D721Med (cell line): ENCODE data around the gene MYH6.
"Not testable (repeated sequence)": the region's sequence is repeated elsewhere in the genome, so short reads cannot be mapped to it uniquely, and the experiment has no call there.

Experiments used
- DNase-seq: peaks from one replicate; pipeline ENCODE4 v3.0.0; 2011; ENCODE audit warnings: low spot score; ENCODE audit not compliant: insufficient read length
- FAIRE-seq: peaks from 2 replicates; lab custom pipeline; 2011; peaks lifted over from hg19 to GRCh38; lab: Jason Lieb, UNC
- TF ChIP-seq, protein P1 (sequence below): IDR thresholded peaks from 2 replicates; pipeline ENCODE4 v1.5.1; 2012; ENCODE audit warnings: mild to moderate bottlenecking, control low read depth; ENCODE audit not compliant: insufficient read depth; ENCODE audit errors: missing control alignments

MYH6 gene

DNA sequence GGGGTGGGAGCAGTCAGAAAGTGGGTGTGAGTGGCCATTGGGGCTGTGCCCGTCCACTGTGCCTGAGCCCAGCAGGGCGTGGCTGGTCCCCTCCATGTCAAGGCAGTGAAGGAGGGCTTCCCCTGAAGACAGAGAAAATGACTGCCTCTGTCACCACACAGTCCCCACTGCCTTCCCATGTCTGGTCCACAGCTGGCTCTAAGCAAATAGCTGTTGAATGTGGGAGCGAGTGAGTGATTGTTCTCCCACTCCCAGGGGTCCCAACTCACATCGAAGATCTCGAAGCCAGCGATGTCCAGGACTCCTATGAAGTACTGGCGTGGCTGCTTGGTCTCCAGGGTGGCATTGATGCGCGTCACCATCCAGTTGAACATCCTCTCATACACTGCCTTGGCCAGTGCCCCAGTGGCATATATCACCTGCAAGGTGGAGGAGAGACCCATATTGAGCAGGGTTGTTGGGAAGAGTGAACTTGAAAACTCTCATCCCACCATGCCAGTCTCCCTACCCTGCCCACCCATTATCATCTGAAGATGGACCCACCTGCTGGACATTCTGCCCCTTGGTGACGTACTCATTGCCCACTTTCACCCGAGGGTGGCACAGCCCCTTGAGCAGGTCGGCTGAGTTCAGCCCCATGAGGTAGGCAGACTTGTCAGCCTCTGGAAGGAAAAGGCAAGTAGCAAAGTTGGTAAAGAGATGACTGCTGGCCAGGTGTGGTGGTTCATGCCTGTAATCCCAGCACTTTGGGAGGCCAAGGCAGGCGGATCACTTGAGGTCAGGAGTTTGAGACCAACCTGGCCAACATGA lies 20.8 kb upstream of the MYH6 start:
- DNase-seq (no peak), FAIRE-seq (no peak)
- TF ChIP-seq, protein P1, sequence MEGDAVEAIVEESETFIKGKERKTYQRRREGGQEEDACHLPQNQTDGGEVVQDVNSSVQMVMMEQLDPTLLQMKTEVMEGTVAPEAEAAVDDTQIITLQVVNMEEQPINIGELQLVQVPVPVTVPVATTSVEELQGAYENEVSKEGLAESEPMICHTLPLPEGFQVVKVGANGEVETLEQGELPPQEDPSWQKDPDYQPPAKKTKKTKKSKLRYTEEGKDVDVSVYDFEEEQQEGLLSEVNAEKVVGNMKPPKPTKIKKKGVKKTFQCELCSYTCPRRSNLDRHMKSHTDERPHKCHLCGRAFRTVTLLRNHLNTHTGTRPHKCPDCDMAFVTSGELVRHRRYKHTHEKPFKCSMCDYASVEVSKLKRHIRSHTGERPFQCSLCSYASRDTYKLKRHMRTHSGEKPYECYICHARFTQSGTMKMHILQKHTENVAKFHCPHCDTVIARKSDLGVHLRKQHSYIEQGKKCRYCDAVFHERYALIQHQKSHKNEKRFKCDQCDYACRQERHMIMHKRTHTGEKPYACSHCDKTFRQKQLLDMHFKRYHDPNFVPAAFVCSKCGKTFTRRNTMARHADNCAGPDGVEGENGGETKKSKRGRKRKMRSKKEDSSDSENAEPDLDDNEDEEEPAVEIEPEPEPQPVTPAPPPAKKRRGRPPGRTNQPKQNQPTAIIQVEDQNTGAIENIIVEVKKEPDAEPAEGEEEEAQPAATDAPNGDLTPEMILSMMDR = no peak

- not testable (repeated sequence) for FAIRE-seq, DNase-seq
These were observed 17.7 kb upstream of the MYH6 start for GRCh38 chr14:23425798-23426197.

- FAIRE-seq (no peak), DNase-seq (no peak)
- TF ChIP-seq, protein P1 = no peak
These were observed 17.1 kb upstream of the MYH6 start for GRCh38 chr14:23425169-23425568.

DNA sequence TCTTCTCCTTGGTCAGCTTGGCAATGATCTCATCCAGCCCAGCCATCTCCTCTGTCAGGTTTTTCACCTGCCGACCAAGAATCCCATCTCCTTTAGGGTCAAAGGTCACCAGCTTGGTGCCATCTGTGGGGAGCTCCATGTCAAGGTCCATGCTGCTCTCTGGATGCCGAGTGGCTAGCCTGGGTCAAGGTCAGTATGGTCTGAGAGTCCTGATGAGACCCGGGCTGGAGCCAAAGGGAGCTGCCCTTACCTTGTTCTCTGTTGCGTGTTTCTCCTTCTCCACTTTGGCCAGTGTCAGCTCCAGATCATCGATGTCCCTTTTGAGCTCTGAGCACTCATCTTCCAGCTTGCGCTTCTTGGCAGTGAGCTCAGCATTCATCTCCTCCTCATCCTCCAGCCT lies 15.6 kb upstream of the MYH6 start:
- TF ChIP-seq, protein P1 = no peak
- FAIRE-seq (no peak), DNase-seq (no peak)

DNA sequence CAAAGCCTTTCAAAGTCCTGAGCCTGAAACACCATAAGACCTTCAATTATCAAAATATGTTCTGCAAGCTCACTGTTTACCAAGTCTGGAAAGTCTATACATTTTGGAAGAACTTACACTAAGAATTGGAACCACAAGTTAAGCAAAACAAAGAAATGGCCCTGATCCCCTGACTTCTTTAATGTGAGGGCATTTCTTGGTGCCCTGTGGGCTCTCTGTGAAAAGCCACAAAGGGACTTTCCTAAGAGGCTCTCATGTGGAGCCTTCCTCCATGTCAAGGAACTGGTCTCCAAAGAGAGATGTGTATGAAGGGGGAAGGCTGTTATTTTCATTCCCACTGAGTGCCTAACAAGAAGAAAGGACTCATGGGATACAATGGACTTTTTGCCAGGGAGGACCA lies 13.5 kb upstream of the MYH6 start:
- no peak for FAIRE-seq

DNA sequence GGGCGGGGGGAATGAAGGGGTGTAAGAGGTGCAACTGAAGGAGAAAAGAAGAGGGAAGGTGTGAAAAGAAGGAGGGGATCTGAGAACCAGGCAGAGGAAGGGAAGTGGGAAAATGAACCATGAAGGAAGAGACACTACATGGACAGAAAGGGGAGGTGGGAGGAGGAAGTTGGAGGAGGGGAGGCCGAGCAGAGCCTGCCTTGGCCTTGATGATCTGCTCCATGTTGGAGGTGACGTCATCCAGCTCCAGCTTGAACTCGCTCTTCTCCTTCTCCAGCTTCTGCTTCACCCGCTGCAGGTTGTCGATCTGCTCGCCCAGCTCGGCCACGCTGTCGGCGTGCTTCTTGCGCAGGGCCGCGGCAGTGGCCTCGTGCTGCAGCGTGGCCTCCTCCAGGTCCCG lies 11.6 kb upstream of the MYH6 start:
- not testable (repeated sequence) for DNase-seq, FAIRE-seq

More for the DNA sequence above, 13.5 kb upstream of the MYH6 start:
- TF ChIP-seq, protein P1 = no peak
- DNase-seq = no peak

- DNase-seq (no peak), FAIRE-seq (no peak)
- TF ChIP-seq, protein P1 = no peak
These were observed 9.9 kb upstream of the MYH6 start for GRCh38 chr14:23418021-23418420.

GRCh38 chr14:23417269-23417668 lies 9.2 kb upstream of the MYH6 start:
- not testable (repeated sequence) for FAIRE-seq

GRCh38 chr14:23416801-23417200 lies 8.7 kb upstream of the MYH6 start:
- DNase-seq = no peak
- TF ChIP-seq, protein P1 = no peak
- FAIRE-seq = no peak

More at GRCh38 chr14:23417269-23417668, 9.2 kb upstream of the MYH6 start:
- DNase-seq = not testable (repeated sequence)
